OCI-LY1 (cell line): ENCODE results near the gene TEAD4.

Experiments
- H2AFZ ChIP-seq: fragments of 200-600 bp; sonication (generic), shearing (Covaris generic); 2 replicates; pipeline ENCODE4 v1.6.0; 2014; ENCODE audit warnings: antibody characterized with exemption, mild to moderate bottlenecking, low read length
- H3F3A ChIP-seq: fragments of 200-600 bp; sonication (generic), shearing (Covaris generic); 2 replicates; pipeline ENCODE4 v1.6.0; 2014; ENCODE audit warnings: mild to moderate bottlenecking, antibody characterized with exemption, low read length, moderate library complexity; ENCODE audit not compliant: insufficient read depth
- H3K27ac ChIP-seq: fragments of 200-600 bp; sonication (generic); 2 replicates; pipeline ENCODE4 v1.5.1; 2014; ENCODE audit warnings: low read length, mixed run types, mild to moderate bottlenecking, low read depth; ENCODE audit not compliant: poor library complexity, severe bottlenecking
- H3K27me3 ChIP-seq: fragments of 200-600 bp; sonication (generic); 2 replicates; pipeline ENCODE4 v1.6.0; 2014; ENCODE audit warnings: antibody characterized with exemption, mild to moderate bottlenecking, low read length, moderate library complexity; ENCODE audit not compliant: insufficient read depth
- H3K36me3 ChIP-seq: fragments of 200-600 bp; sonication (generic); 2 replicates; pipeline ENCODE4 v1.6.1; 2014; ENCODE audit warnings: mild to moderate bottlenecking, antibody characterized with exemption, low read length, moderate library complexity, mixed read lengths; ENCODE audit not compliant: insufficient read depth
- H3K4me1 ChIP-seq: fragments of 200-600 bp; sonication (generic); 2 replicates; pipeline ENCODE4 v1.5.1; 2014; ENCODE audit warnings: mild to moderate bottlenecking, low read length, moderate library complexity; ENCODE audit not compliant: insufficient read depth, severe bottlenecking
- H3K4me2 ChIP-seq: fragments of 200-600 bp; sonication (generic), shearing (Covaris generic); 2 replicates; pipeline ENCODE4 v1.6.1; 2014; ENCODE audit warnings: low read length
- H3K4me3 ChIP-seq: fragments of 200-600 bp; sonication (generic); 2 replicates; pipeline ENCODE4 v1.5.1; 2014; ENCODE audit warnings: low read length, low read depth, mild to moderate bottlenecking, mixed read lengths; ENCODE audit not compliant: poor library complexity, severe bottlenecking
- H3K79me2 ChIP-seq: fragments of 200-600 bp; shearing (Covaris generic); 2 replicates; pipeline ENCODE4 v1.6.1; 2016; ENCODE audit warnings: mixed run types, low read length, mixed read lengths; ENCODE audit not compliant: insufficient read depth
- H3K9ac ChIP-seq: fragments of 200-600 bp; sonication (generic), shearing (Covaris generic); 2 replicates; pipeline ENCODE4 v1.6.1; 2014; ENCODE audit warnings: mild to moderate bottlenecking, low read length, mixed read lengths
- H3K9me2 ChIP-seq: fragments of 200-600 bp; sonication (generic), shearing (Covaris generic); 2 replicates; pipeline ENCODE4 v1.6.1; 2014; ENCODE audit warnings: low read depth, mild to moderate bottlenecking, low read length, mixed read lengths
- H3K9me3 ChIP-seq: fragments of 200-600 bp; shearing (Covaris generic); 2 replicates; pipeline ENCODE4 v1.6.1; 2014; ENCODE audit warnings: low read length, mixed read lengths
- H4K20me1 ChIP-seq: fragments of 200-600 bp; sonication (generic), shearing (Covaris generic); 2 replicates; pipeline ENCODE4 v1.6.0; 2016; ENCODE audit warnings: mild to moderate bottlenecking, low read length; ENCODE audit not compliant: insufficient read depth
- EZH2 ChIP-seq: fragments of 200-600 bp; sonication (generic), shearing (Covaris generic); IDR thresholded peaks from 2 replicates; pipeline ENCODE4 v1.8.0; 2017; ENCODE audit warnings: borderline replicate concordance, mixed run types, mild to moderate bottlenecking, antibody characterized with exemption, low read length, moderate library complexity, mixed read lengths
- TF ChIP-seq, protein P1 (sequence below): fragments of 200-600 bp; sonication (generic), shearing (Covaris generic); IDR thresholded peaks from 2 replicates; pipeline ENCODE4 v1.5.1; 2017; ENCODE audit warnings: mild to moderate bottlenecking, antibody characterized with exemption, low read length, moderate library complexity, mixed read lengths

Gene TEAD4

DNA sequence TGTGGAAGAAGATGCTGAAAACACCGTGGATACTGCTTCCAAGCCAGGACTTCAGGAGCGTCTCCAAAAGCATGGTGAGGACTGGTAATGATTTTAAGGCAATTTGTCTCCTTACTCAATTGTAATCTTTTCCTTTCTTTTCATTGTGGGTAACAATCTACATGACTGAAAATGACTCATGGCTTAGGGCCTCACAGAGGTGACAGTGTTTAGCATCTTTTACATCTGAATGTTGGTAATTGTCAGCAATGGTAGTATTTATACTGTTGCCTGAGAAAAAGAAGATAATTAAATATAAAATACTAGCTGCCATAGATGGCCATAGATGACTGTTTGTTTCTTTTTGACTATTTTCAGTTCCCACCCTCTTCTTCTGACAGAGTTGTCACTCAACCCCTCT is 36.9 kb upstream of the TEAD4 start:
- Histone ChIP-seq H3F3A (no peaks in the 10 kb centered on the region), H3K27me3 (no peaks in the 10 kb centered on the region), H3K79me2 (no peaks in the 10 kb centered on the region), H3K9me3 (no peaks in the 10 kb centered on the region), H3K9ac (no peak overlapping the region), H4K20me1 (no peaks in the 10 kb centered on the region), H2AFZ (no peak overlapping the region), H3K4me2 (no peak overlapping the region), H3K9me2 (no peaks in the 10 kb centered on the region), H3K36me3 (peaks cover 26% of the 10 kb centered on the region), H3K27ac (no peak overlapping the region), H3K4me3 (no peak overlapping the region), H3K4me1 (no peaks in the 10 kb centered on the region)
- TF ChIP-seq EZH2 = no peak
- TF ChIP-seq, protein P1, sequence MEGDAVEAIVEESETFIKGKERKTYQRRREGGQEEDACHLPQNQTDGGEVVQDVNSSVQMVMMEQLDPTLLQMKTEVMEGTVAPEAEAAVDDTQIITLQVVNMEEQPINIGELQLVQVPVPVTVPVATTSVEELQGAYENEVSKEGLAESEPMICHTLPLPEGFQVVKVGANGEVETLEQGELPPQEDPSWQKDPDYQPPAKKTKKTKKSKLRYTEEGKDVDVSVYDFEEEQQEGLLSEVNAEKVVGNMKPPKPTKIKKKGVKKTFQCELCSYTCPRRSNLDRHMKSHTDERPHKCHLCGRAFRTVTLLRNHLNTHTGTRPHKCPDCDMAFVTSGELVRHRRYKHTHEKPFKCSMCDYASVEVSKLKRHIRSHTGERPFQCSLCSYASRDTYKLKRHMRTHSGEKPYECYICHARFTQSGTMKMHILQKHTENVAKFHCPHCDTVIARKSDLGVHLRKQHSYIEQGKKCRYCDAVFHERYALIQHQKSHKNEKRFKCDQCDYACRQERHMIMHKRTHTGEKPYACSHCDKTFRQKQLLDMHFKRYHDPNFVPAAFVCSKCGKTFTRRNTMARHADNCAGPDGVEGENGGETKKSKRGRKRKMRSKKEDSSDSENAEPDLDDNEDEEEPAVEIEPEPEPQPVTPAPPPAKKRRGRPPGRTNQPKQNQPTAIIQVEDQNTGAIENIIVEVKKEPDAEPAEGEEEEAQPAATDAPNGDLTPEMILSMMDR = no peak

DNA sequence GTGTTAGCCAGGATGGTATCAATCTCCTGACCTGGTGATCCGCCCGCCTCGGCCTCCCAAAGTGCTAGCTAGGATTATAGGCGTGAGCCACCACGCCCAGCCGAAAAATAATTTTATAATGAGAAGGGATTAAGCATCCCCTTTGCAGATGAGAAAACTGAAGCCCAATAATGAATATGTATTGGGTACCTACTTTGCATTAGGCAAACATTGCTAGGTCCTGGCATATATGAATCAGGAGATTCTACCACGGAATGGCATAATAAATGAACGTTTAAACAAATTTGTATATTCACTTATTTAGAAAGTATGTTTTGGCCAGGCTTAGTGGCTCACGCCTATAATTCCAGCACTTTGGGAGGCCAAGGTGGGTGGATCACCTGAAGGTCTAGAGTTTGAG is 36.1 kb upstream of the TEAD4 start:
- H3K9ac ChIP-seq = no peak overlapping the region
- H3K4me2 ChIP-seq = no peak overlapping the region
- H3K27me3 ChIP-seq = no peaks in the 10 kb centered on the region
- peaks cover 26% of the 10 kb centered on the region for H3K36me3 ChIP-seq
- H2AFZ ChIP-seq = no peak overlapping the region
- no peak overlapping the region for H3K4me3 ChIP-seq
- H3K79me2 ChIP-seq = no peaks in the 10 kb centered on the region
- H4K20me1 ChIP-seq = no peaks in the 10 kb centered on the region
- no peaks in the 10 kb centered on the region for H3K4me1 ChIP-seq
- TF ChIP-seq, protein P1 = no peak
- TF ChIP-seq EZH2 = no peak
- no peaks in the 10 kb centered on the region for H3F3A ChIP-seq
- no peak overlapping the region for H3K27ac ChIP-seq
- H3K9me2 ChIP-seq = no peaks in the 10 kb centered on the region
- H3K9me3 ChIP-seq = no peaks in the 10 kb centered on the region

DNA sequence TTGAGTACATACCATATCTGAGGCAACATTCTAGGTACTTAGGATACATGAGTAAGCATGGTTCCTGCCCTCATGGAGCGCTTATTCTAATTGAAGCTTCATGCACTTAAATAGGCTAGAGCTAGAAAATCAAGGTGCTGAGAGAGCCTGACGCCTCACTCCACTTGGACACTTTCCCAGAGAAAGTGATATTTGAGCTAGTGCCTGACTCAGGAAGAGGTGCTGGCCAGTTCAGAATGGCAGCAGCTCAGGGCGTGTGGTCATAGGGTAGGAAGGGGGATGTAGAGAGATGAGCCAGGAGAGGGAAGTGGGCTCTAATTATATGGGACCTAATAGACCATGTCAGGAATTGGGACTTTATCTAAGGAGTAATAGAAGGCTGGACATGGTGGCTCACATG is 35.2 kb upstream of the TEAD4 start:
- TF ChIP-seq, protein P1 = no peak
- TF ChIP-seq EZH2 = no peak
- Histone ChIP-seq H3K27me3 (no peaks in the 10 kb centered on the region), H4K20me1 (no peaks in the 10 kb centered on the region), H3K4me3 (no peak overlapping the region), H3K79me2 (no peaks in the 10 kb centered on the region), H3F3A (no peaks in the 10 kb centered on the region), H3K36me3 (peaks cover 26% of the 10 kb centered on the region), H3K4me1 (no peaks in the 10 kb centered on the region), H3K27ac (no peak overlapping the region), H3K9me3 (no peaks in the 10 kb centered on the region), H3K9ac (no peak overlapping the region), H3K9me2 (no peaks in the 10 kb centered on the region), H3K4me2 (no peak overlapping the region), H2AFZ (no peak overlapping the region)
